ENCODE measurements around the gene EMSY.

GRCh38 chr11:76558473-76558872 is 113.7 kb downstream of the EMSY start:
- TF ChIP-seq EZH2 (IDR thresholded peaks at IDR 0.05; ENCODE audit: insufficient read depth, low read length), result no peak
- TF ChIP-seq CTCF (IDR thresholded peaks at IDR 0.05; ENCODE audit: insufficient read depth, low read depth, low read length), result no peak
